ENCODE results near the gene GEMIN2. TPM values are rescaled to one million over a fixed set of nuclear protein-coding genes. Genes with fewer than 3 reads are reported as not detected.
"Not testable (repeated sequence)": the region's sequence is repeated elsewhere in the genome, so short reads cannot be mapped to it uniquely, and the experiment has no call there.

Gene GEMIN2
- total RNA-seq, 2 experiments from 2014 or later: 25.4 to 26.7 TPM

DNA sequence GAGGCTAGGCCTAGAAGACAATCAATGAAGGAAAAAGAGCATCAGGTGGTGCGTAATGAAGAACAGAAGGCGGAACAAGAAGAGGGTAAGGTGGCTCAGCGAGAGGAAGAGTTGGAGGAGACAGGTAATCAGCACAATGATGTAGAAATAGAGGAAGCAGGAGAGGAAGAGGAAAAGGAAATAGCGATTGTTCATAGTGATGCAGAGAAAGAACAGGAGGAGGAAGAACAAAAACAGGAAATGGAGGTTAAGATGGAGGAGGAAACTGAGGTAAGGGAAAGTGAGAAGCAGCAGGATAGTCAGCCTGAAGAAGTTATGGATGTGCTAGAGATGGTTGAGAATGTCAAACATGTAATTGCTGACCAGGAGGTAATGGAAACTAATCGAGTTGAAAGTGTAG lies 66.4 kb downstream of the GEMIN2 start:
- Mint-ChIP-seq H3K36me3 (ENCODE audit: low read depth) (peaks cover 56% of the 10 kb centered on the region), H3K27ac (no peak overlapping the region), H3K9me3 (ENCODE audit: insufficient read depth) (no peaks in the 10 kb centered on the region), H3K4me3 (no peak overlapping the region), H3K4me1 (ENCODE audit: low read depth) (peaks cover 29% of the 10 kb centered on the region), H3K27me3 (ENCODE audit: low read depth) (no peaks in the 10 kb centered on the region)
- no peak for DNase-seq
- ATAC-seq: no peak
- ChIA-PET CTCF (interaction anchor here (0.6 to 1.5 kb wide), 3 partner anchors 12 to 67 kb away, joined by 3 read pairs; partner anchors contain the start of gene GEMIN2), POLR2A (interaction anchor here (0.6 to 2.2 kb wide), 7 partner anchors 9 to 182 kb away, joined by 3 to 8 read pairs (median 3); partner anchors contain the start of gene TRAPPC6B)

DNA sequence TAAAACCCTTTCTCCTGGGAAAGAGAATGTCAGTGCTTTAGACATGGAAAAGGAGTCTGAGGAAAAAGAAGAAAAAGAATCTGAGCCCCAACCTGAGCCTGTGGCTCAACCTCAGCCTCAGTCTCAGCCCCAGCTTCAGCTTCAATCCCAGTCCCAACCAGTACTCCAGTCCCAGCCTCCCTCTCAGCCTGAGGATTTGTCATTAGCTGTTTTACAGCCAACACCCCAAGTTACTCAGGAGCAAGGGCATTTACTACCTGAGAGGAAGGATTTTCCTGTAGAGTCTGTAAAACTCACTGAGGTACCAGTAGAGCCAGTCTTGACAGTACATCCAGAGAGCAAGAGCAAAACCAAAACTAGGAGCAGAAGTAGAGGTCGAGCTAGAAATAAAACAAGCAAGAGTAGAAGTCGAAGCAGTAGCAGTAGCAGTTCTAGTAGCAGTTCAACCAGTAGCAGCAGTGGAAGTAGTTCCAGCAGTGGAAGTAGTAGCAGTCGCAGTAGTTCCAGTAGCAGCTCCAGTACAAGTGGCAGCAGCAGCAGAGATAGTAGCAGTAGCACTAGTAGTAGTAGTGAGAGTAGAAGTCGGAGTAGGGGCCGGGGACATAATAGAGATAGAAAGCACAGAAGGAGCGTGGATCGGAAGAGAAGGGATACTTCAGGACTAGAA lies 67.0 kb downstream of the GEMIN2 start:
- Mint-ChIP-seq H3K27me3 (ENCODE audit: low read depth) (no peaks in the 10 kb centered on the region), H3K4me1 (ENCODE audit: low read depth) (peaks cover 27% of the 10 kb centered on the region), H3K4me3 (no peak overlapping the region), H3K27ac (no peak overlapping the region), H3K9me3 (ENCODE audit: insufficient read depth) (no peaks in the 10 kb centered on the region), H3K36me3 (ENCODE audit: low read depth) (peaks cover 53% of the 10 kb centered on the region)
- ChIA-PET POLR2A (interaction anchor here (0.7 to 2.2 kb wide), 7 partner anchors 8 to 250 kb away, joined by 3 to 8 read pairs (median 3); partner anchors contain the start of gene TRAPPC6B), CTCF (interaction anchor here (1.2 to 1.5 kb wide), 2 partner anchors 12 to 67 kb away, joined by 3 read pairs; partner anchors contain the start of gene GEMIN2)
- DNase-seq (peak; percentile 18), ATAC-seq (peak; percentile 8)

DNA sequence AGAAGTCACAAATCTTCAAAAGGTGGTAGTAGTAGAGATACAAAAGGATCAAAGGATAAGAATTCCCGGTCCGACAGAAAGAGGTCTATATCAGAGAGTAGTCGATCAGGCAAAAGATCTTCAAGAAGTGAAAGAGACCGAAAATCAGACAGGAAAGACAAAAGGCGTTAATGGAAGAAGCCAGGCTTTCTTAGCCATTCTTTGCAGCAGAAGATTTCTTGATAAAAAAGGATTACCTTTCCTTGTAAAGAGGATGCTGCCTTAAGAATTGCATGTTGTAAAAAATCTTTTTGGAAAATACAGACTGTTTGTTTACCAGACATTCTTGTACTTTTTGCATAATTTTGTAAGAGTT lies 67.5 kb downstream of the GEMIN2 start:
- Mint-ChIP-seq H3K4me1 (ENCODE audit: low read depth) (peaks cover 24% of the 10 kb centered on the region), H3K27me3 (ENCODE audit: low read depth) (no peaks in the 10 kb centered on the region), H3K9me3 (ENCODE audit: insufficient read depth) (no peaks in the 10 kb centered on the region), H3K4me3 (no peak overlapping the region), H3K36me3 (ENCODE audit: low read depth) (peaks cover 54% of the 10 kb centered on the region), H3K27ac (no peak overlapping the region)
- ATAC-seq: no peak
- DNase-seq: no peak
- ChIA-PET CTCF (interaction anchor here (1.5 kb wide), 1 partner anchor 11 kb away, joined by 3 read pairs; no protein-coding TSS in a partner anchor), POLR2A (interaction anchor here (0.7 to 2.2 kb wide), 5 partner anchors 8 to 250 kb away, joined by 3 to 8 read pairs (median 4); partner anchors contain the start of gene TRAPPC6B)

DNA sequence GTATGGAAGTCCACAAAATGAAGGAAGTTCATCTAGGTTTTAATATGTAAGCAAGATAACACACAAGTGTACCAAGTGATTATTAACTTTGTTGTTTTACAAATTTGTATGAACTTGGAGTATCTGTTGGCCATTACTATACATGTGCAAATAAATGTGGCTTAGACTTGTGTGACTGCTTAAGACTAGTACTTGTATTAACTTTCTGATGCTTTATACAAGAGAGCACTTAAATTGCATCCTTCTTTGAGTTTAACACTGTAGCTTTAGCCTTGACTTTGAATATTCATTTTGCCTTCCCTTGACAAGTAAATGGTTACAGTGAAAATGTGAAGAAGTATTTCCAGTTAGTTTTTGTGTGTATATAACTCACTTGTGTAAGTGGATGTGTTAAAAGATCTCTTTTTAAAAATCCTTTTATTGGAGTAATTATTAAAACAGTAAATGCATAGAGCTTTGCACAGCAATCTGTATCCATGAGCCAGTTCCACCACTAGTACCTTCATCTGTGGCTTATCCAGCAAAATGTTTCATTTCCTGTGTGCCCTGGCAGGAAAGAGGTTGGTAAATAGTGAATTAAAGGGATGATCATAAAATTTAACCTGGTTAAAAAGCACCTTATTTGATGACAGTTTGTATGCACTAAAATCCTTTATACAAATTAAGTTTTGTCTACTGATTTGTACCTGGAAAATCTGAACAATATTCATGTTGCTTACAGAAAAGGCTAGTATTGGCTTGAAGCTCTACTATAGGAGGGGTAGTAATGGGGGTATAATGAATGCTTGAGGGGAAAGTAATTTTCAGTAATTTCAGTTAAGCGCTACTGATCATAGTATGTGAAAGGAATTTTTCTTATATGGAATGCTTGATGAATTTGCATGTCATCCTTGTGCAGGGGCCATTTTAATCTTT lies 68.9 kb downstream of the GEMIN2 start:
- ATAC-seq: no peak
- POLR2A ChIA-PET: no interaction called here
- Mint-ChIP-seq H3K4me1 (ENCODE audit: low read depth) (peaks cover 18% of the 10 kb centered on the region), H3K27me3 (ENCODE audit: low read depth) (no peaks in the 10 kb centered on the region), H3K27ac (peak overlapping the region; percentile 12), H3K9me3 (ENCODE audit: insufficient read depth) (no peaks in the 10 kb centered on the region), H3K36me3 (ENCODE audit: low read depth) (peaks cover 49% of the 10 kb centered on the region), H3K4me3 (no peak overlapping the region)
- peak; percentile 8 for DNase-seq
- CTCF ChIA-PET: no interaction called here

DNA sequence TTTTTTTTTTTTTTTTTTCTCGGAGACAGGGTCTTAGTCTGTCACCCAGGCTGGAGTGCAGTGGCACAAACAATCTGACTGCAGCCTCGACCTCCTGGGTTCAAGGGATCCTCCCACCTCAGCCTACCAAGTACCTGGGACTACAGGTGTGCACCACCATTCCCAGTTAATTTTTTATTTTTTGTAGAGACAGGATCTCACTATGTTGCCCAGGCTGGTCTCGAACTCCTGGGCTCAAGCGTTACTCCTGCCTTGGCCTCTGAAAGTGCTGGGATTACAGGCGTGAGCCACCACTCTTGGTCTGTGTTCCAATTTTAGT lies 69.5 kb downstream of the GEMIN2 start:
- peak; percentile 4 for DNase-seq
- ATAC-seq; POLR2A ChIA-PET; H3K4me3 Mint-ChIP-seq; H3K27ac Mint-ChIP-seq; H3K27me3 Mint-ChIP-seq (ENCODE audit: low read depth); CTCF ChIA-PET; H3K9me3 Mint-ChIP-seq (ENCODE audit: insufficient read depth): not testable (repeated sequence)
- Mint-ChIP-seq H3K36me3 (ENCODE audit: low read depth) (peaks cover 48% of the 10 kb centered on the region), H3K4me1 (ENCODE audit: low read depth) (peaks cover 18% of the 10 kb centered on the region)

DNA sequence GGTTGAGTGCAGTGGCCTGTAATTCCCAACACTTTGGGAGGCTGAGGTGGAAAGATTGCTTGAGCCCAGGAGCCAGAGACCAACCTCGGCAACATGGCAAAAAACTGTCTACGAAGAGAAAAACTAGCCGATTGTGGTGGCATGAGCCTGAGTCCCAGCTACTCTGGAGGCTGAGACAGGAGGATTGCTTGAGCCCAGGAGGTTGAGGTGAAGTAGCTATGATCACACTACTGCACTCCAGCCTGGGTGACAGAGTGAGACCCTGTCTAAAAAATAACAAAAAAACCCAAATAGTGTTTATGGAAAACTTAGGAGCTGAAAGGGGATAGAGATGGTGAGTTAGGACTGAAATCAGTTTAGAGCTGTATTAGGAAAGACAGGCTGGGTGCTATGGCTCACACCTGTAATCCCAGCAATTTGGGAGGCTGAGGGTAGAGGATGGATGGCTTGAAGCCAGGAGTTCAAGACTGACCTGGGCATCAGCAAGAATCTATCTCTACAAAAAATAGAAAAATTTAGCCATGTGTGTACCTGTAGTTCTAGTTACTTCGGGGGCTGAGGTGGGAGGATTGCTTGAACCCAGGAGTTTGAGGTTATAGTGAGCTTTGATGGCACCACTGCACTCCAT lies 70.6 kb downstream of the GEMIN2 start:
- no peaks in the 10 kb centered on the region for H3K27me3 Mint-ChIP-seq (ENCODE audit: low read depth)
- H3K27ac Mint-ChIP-seq: peak overlapping the region; percentile 40
- H3K4me3 Mint-ChIP-seq: no peak overlapping the region
- peak; percentile 13 for DNase-seq
- no peak for ATAC-seq
- ChIA-PET POLR2A (interaction anchor here (0.6 to 1.8 kb wide), 7 partner anchors 10 to 215 kb away, joined by 3 to 13 read pairs (median 5); partner anchors contain the start of genes PNN and TRAPPC6B), CTCF (interaction anchor here (1.3 kb wide), 1 partner anchor 47 kb away, joined by 8 read pairs; no protein-coding TSS in a partner anchor)
- H3K4me1 Mint-ChIP-seq (ENCODE audit: low read depth): peaks cover 10% of the 10 kb centered on the region
- H3K36me3 Mint-ChIP-seq (ENCODE audit: low read depth): peaks cover 41% of the 10 kb centered on the region
- H3K9me3 Mint-ChIP-seq (ENCODE audit: insufficient read depth): no peaks in the 10 kb centered on the region

- no peak for ATAC-seq
- ChIA-PET POLR2A (interaction anchor here (0.6 to 1.8 kb wide), 7 partner anchors 10 to 214 kb away, joined by 3 to 13 read pairs (median 7); partner anchors contain the start of genes PNN and TRAPPC6B), CTCF (interaction anchor here (0.6 to 1.3 kb wide), 2 partner anchors 46 to 62 kb away, joined by 3 to 8 read pairs; no protein-coding TSS in a partner anchor)
- DNase-seq: no peak
- Mint-ChIP-seq H3K27me3 (ENCODE audit: low read depth) (no peaks in the 10 kb centered on the region), H3K4me3 (no peak overlapping the region), H3K36me3 (ENCODE audit: low read depth) (peaks cover 41% of the 10 kb centered on the region), H3K27ac (no peak overlapping the region), H3K4me1 (ENCODE audit: low read depth) (peaks cover 10% of the 10 kb centered on the region), H3K9me3 (ENCODE audit: insufficient read depth) (no peaks in the 10 kb centered on the region)
Measured at GRCh38 chr14:39185256-39186049, 71.3 kb downstream of the GEMIN2 start.

Other genes with a start within 250 kb of the GEMIN2 start
- 10 to 100 TPM; 48.2 to 50.2 TPM for gene SEC23A, start 11.1 kb upstream of the GEMIN2 start, total RNA-seq
- gene TRAPPC6B, start 56.0 kb downstream of the GEMIN2 start, total RNA-seq: 10 to 100 TPM; 25.8 to 26.1 TPM
- gene PNN, start 60.9 kb downstream of the GEMIN2 start, total RNA-seq: 100 to 1,000 TPM in 1 of 2 experiments, 10 to 100 TPM in 1; 94.1 to 103 TPM
- 10 to 100 TPM; 18.6 to 21.2 TPM for gene MIA2, start 119.6 kb downstream of the GEMIN2 start, total RNA-seq